HL-60/S4 (cell line): Measurements from ENCODE around the gene NMNAT2.
"Not testable (repeated sequence)": the region's sequence is repeated elsewhere in the genome, so short reads cannot be mapped to it uniquely, and the experiment has no call there.

ENCODE experiments used
- in situ Hi-C: fragments of 300-500 bp; cut with MboI; formaldehyde crosslinking; loops from 2 replicates; pipeline ENCODE4 v1.14.3; 2022; ENCODE audit warnings: low sequenced_read_pairs

The NMNAT2 gene

GRCh38 chr1:183419399-183419798 is 1.2 kb upstream of the NMNAT2 start:
- in situ Hi-C loops, result no loop called here

DNA sequence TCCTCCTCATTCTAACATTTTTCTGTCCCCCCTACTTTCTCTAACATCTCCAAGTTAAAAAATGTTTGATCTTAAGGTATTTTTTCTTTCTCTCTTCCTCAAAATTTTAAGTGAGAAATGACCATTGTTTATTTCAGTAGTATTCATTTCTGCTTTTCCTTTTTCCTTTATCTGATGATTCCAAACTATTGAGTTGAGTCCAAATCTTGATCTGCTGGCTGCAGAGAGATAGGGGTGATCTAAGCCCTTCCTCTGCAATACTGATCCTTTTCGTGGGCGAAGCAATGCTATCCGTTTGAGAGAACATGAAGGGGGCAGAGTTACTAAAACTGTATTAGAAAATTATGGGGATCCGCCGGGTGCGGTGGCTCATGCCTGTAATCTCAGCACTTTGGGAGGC is 516 bp upstream of the NMNAT2 start:
- in situ Hi-C loops, result no loop called here

GRCh38 chr1:183416850-183417771 is 1.1 kb downstream of the NMNAT2 start:
- in situ Hi-C loops, result no loop called here

DNA sequence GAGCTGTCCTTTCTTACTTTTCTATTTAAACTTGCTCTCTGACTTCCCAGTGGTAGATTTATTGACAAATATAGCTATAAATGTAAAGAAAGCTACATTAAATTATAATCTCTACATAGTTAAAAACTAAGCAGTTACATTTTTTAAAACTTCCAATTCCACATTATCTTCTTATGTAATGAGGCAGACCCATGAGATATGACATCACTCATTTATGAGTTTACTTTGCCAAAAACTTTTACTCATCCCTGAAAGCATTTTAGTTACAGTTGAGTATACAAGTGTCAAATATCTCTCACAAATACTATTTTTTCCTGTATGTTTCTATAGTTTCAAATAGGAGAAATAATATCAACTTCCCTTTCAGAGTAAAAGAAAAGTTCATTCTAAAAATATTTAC is 3.8 kb downstream of the NMNAT2 start:
- in situ Hi-C loops, result no loop called here

- in situ Hi-C loops, result no loop called here
Measured at GRCh38 chr1:183411091-183411490, 7.1 kb downstream of the NMNAT2 start.

DNA sequence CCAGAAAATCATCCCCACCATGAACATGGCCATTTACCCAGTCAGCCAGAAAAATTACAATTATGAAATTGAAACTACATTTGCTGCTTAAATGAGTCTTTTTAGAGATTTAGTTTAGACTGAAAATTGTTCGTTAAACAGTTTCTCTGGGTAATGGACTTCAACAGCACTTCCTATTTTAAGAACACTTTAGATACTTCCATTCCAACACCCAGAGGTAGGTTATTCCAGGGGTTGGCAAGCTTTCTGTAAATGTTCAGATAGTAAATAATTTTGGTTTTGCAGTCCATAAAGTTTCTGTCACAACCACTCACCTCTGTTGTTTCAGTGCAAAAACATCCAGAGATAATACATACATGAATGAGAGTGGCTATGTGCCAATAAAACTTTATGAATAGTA is 10.2 kb downstream of the NMNAT2 start:
- in situ Hi-C loops, result no loop called here

GRCh38 chr1:183407474-183407873 is 10.7 kb downstream of the NMNAT2 start:
- in situ Hi-C loops, result no loop called here

- in situ Hi-C loops, result no loop called here
Measured at GRCh38 chr1:183404476-183404875, 13.7 kb downstream of the NMNAT2 start.

- in situ Hi-C loops, result no loop called here
Measured at GRCh38 chr1:183403498-183403897, 14.7 kb downstream of the NMNAT2 start.

DNA sequence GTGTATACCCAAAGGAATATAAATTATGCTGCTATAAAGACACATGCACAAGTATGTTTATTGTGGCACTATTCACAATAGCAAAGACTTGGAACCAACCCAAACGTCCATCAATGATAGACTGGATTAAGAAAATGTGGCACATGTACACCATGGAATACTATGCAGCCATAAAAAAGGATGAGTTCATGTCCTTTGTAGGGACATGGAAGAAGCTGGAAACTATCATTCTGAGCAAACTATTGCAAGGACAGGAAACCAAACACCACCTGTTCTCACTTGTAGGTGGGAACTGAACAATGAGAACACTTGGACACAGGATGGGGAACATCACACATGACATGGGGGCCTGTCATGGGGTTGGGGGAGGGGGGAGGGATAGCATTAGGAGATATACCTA is 16.6 kb downstream of the NMNAT2 start:
- in situ Hi-C loops, result not testable (repeated sequence)

DNA sequence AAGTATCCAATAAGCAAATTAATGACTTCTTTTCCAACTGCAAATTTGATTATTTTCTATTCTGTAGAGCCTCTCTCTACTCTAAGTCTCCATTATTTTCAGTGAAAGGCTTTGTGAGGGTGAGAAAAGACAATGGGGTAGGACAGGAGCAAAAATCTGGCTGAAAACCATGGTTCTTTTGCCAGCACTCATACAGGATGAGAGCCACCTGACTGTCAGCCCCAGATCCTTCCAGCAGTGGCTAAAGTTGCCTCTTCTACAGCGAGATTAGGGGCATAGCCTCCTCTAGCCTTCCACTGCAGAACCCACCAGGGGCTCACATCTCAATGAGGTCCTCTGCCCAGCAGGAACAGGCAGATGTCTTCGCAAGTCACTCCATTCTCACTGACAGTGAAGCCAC is 23.7 kb downstream of the NMNAT2 start:
- in situ Hi-C loops, result no loop called here

DNA sequence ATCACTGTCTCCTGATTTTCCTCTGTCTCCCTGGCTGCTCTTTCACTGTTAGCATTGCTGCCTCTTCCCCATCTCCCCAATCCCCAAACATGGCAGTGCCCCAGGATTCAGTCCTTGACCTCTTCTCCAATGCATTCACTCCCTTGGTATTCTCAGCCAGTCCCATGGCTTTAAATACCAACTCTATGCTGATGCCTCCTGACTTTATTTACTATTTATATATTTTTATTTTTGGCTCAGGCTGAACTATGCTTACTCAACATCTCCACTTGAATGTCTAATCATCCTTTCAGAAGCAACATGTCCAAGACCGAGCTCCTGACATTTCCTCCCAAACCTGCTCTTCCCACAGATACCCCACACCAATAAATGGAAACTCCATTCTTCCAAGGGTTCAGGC is 26.3 kb downstream of the NMNAT2 start:
- in situ Hi-C loops, result no loop called here

GRCh38 chr1:183390561-183390960 is 27.6 kb downstream of the NMNAT2 start:
- in situ Hi-C loops, result no loop called here

DNA sequence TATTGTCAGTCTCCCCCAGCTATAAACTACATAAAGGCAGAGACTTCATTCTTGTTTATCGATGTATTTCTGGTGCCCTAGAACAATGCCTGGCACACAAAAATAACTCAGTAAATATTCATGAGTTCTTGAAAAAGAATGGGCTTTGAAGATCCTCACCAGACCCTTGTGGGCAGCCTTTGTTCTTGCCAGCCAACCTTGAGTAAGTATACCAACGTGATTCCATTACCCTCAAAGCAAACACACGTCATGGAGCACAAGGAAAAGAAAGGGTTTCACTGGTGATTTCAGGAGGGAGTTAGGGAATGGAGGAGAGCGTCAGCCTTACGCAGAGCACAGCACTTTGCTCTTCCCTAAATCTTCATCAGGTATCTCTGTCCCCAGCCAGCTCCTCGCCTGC is 29.4 kb downstream of the NMNAT2 start:
- in situ Hi-C loops, result no loop called here

DNA sequence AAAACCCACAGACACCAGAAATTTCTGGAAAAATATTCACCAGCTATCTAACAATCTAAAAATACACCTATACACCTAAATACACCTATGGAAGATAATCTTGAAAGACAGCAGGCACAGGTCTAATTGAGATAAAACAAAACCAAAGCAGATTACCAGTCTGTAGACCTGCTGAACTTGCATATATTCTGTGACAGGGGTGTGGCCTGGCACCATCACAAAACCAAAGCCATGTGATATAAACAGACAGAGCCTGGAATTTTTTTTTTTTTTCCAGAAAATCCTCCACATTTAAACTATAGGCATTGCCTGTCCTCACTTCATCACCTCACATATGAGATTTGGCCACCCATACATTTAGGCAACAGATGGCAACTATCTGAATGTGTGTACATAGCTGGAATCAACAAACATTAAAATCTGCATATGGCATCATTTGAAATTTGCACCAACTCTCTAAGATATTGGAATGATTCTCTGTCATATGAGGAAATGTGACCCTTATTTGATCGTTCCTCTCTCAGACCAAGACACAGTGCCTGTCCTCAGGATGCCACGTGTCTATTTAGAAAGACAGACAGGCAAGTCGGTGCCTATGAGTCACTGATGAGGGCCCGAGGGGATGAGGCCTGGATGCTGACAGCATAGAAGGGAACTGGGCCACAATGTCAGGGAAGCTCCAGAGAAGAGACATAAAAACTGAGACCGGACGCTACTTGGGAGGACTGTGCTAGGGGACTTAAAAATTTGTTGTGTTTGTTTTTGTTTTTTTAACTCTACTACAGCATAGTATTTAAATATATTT is 32.6 kb downstream of the NMNAT2 start:
- in situ Hi-C loops, result no loop called here

DNA sequence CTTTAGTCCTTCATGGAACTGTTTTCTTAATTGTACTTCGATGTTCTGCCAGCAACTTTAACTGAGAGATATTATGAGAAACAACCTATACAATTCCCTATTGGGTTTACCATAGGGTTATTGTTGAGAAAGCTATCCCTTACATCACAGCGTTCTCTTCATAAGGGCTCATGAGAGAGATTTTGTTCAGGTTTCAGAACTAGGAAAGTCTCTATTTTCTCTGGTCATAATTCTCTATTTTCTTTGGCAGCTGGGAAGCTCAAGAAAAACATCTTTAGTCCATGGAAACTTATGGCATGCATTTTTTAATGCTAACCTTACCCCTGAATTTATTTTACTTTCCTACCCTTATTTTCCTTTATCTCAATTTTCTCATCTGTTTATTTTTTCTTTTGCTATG is 38.2 kb downstream of the NMNAT2 start:
- in situ Hi-C loops, result no loop called here

DNA sequence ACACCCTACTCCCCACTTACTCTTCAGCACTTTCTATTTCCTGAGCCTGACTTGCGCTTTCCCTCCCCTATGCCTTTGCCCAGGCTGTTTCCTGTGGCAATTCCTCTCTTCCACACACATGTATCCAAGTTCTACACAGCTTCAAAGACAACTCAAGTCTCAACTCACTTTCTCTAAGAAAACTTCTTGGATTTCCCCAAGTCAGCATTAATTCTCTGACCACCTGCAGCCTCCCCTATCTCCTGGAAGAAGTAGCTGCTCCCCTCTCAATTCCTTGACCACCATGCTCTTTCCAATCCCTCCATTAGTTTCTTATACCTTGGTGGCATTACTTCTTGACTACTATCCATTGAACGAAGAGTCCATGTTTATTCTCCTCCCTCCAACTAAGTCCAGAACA is 42.8 kb downstream of the NMNAT2 start:
- in situ Hi-C loops, result no loop called here

DNA sequence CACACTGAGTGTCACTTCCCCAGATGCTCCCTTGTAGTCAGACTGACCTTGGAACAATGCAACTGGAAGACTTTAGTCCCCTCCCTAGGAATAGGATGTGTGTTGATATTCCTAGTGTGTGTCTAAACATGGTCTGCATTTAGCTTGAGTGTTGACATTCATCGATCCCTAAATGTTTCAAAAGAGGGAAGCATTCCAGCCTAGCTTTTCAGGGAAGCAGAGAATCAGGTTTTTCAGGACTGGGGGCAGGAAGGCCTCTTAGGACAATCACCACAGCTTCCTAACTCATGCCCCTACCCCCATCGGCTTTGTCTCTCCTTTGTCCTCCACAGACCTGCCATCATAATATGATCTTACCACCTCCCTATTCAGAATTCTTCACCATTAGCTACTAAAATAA is 43.4 kb downstream of the NMNAT2 start:
- in situ Hi-C loops, result no loop called here

DNA sequence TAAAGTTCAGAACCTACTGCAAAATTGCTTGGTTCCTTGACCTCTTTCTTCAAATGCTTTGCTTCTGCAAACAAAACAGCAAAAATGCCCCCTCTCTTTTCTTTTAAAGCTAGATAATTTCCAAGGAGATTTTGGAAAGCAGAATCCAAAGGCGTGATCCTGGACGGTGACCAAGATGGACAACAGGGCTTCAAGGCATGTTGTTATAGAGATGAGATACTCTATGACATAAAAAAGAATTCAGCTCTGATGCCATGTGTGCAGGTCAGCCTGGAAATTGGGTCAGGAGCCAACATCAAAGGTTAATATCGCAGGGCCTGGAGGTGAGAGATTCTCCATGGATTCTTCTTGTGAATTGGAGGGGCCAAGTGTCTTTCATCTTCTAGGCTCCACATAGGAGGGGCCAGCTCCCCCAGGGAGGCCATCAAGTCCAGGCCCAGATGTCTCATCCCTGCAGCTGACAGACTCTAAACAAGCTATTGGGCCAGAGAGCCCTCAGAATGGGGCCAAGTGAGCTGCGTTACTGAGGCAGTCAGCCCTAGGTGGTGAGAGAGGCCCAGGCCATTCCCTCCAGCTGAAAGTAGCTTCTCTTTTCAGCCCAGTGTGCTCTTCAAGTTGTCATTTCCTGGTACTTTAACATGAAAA is 45.5 kb downstream of the NMNAT2 start:
- in situ Hi-C loops, result no loop called here

GRCh38 chr1:183370399-183371058 is 47.7 kb downstream of the NMNAT2 start:
- in situ Hi-C loops, result no loop called here
